ENCODE results near the gene ATP1B3. TPM values are rescaled to one million over a fixed set of nuclear protein-coding genes. Genes with fewer than 3 reads are reported as not detected.

Gene ATP1B3
- polyA plus RNA-seq, 1 of the 3 experiments (the other 2 are of a cell fraction) = 86.3 TPM

GRCh38 chr3:141949972-141950371, 73.5 kb downstream of the ATP1B3 start:
- no peak overlapping the region for H3K9ac ChIP-seq
- CTCF ChIA-PET = no interaction called here
- no peak for DNase-seq
- H3K36me3 ChIP-seq (replicated peaks in 1 of 2; ENCODE audit: control insufficient read depth in 1 of 2, insufficient read depth in 2 of 2, low read length in 1 of 2) = peaks cover 0 to 10% of the 10 kb centered on the region in 2 experiments
- no peak overlapping the region for H2AFZ ChIP-seq (ENCODE audit: low read depth)
- no peaks in the 10 kb centered on the region for H3K79me2 ChIP-seq (ENCODE audit: insufficient read depth)
- H3K4me3 ChIP-seq (ENCODE audit: low read depth in 2 of 2, low read length in 1 of 2) = no peak overlapping the region
- TF ChIP-seq TAF1 (IDR thresholded peaks at IDR 0.05; ENCODE audit: borderline replicate concordance, low read depth, low read length) (no peak), RXRA (IDR thresholded peaks at IDR 0.05; ENCODE audit: borderline replicate concordance, low read depth) (no peak), NRF1 (IDR thresholded peaks at IDR 0.05; ENCODE audit: low read depth, low read length) (no peak)
- WGBS (ENCODE audit: low lambda C conversion rate) = 87% methylated on average over 4 of the region's 6 CpGs
- no peaks in the 10 kb centered on the region for H3K27me3 ChIP-seq (ENCODE audit: insufficient read depth)
- no peaks in the 10 kb centered on the region for H3K9me3 ChIP-seq
- no peak overlapping the region for H3K27ac ChIP-seq (ENCODE audit: low read depth in 2 of 2, low read length in 1 of 2)
- no peaks in the 10 kb centered on the region for H4K20me1 ChIP-seq (ENCODE audit: insufficient read depth)
- no peaks in the 10 kb centered on the region for H3K9me2 ChIP-seq
- no peak overlapping the region for H3K4me2 ChIP-seq
- H3K4me1 ChIP-seq (ENCODE audit: control insufficient read depth in 1 of 2, insufficient read depth in 2 of 2, low read depth in 1 of 2, low read length in 1 of 2) = no peaks in the 10 kb centered on the region; a peak in 1 of 4 replicates
- POLR2A ChIA-PET = no interaction called here
- no peaks in the 10 kb centered on the region for H3F3A ChIP-seq (replicated peaks; ENCODE audit: insufficient read depth)

- CTCF ChIA-PET = interaction anchor here (1.0 kb wide), 1 partner anchor 32 kb away, joined by 3 read pairs; no protein-coding TSS in a partner anchor
- POLR2A ChIA-PET = no interaction called here
These were observed 74.4 kb downstream of the ATP1B3 start for GRCh38 chr3:141950572-141951493.

More at GRCh38 chr3:141950572-141951493, 74.4 kb downstream of the ATP1B3 start:
- WGBS (ENCODE audit: low lambda C conversion rate) = 87% methylated on average over 3 of the region's 4 CpGs
- H3K36me3 ChIP-seq (replicated peaks in 1 of 2; ENCODE audit: control insufficient read depth in 1 of 2, insufficient read depth in 2 of 2, low read length in 1 of 2) = peaks cover 0 to 10% of the 10 kb centered on the region in 2 experiments
- TF ChIP-seq FOXJ3 (CRISPR knock-in tag; IDR thresholded peaks at IDR 0.05) (no peak), USF1 (IDR thresholded peaks at IDR 0.05; ENCODE audit: borderline replicate concordance, low read depth) (no peak), FOXM1 (IDR thresholded peaks at IDR 0.05; ENCODE audit: low read depth) (no peak), FOSL2 (IDR thresholded peaks at IDR 0.05; ENCODE audit: borderline replicate concordance, low read depth) (no peak), ELF1 (IDR thresholded peaks at IDR 0.05) (no peak), TEAD4 (IDR thresholded peaks at IDR 0.05; ENCODE audit: borderline replicate concordance, insufficient read depth) (no peak), GABPA (IDR thresholded peaks at IDR 0.05; ENCODE audit: low read depth) (no peak), TCF12 (IDR thresholded peaks at IDR 0.05) (no peak), NRF1 (IDR thresholded peaks at IDR 0.05; ENCODE audit: low read depth, low read length) (no peak), IRF3 (IDR thresholded peaks at IDR 0.05; ENCODE audit: low read depth, low read length) (no peak), MEF2A (IDR thresholded peaks at IDR 0.05; ENCODE audit: borderline replicate concordance, low read depth) (no peak), CHD2 (IDR thresholded peaks at IDR 0.05; ENCODE audit: low read length, partially characterized antibody) (no peak), YY1 (IDR thresholded peaks at IDR 0.05; ENCODE audit: low read depth) (no peak), REST (IDR thresholded peaks at IDR 0.05; ENCODE audit: low read depth, low read length) (no peak), MAX (IDR thresholded peaks at IDR 0.05; ENCODE audit: low read depth) (no peak)
- H3K79me2 ChIP-seq (ENCODE audit: insufficient read depth) = no peaks in the 10 kb centered on the region
- no peak for DNase-seq
- no peaks in the 10 kb centered on the region for H4K20me1 ChIP-seq (ENCODE audit: insufficient read depth)
- no peaks in the 10 kb centered on the region for H3K9me2 ChIP-seq
- no peaks in the 10 kb centered on the region for H3K27me3 ChIP-seq (ENCODE audit: insufficient read depth)
- no peak overlapping the region for H3K4me3 ChIP-seq (ENCODE audit: low read depth in 2 of 2, low read length in 1 of 2)
- H3K9me3 ChIP-seq = no peaks in the 10 kb centered on the region
- no peaks in the 10 kb centered on the region; a peak in 1 of 4 replicates for H3K4me1 ChIP-seq (ENCODE audit: control insufficient read depth in 1 of 2, insufficient read depth in 2 of 2, low read depth in 1 of 2, low read length in 1 of 2)
- no peak overlapping the region for H3K27ac ChIP-seq (ENCODE audit: low read depth in 2 of 2, low read length in 1 of 2)
- H3K4me2 ChIP-seq = no peak overlapping the region
- no peak overlapping the region for H2AFZ ChIP-seq (ENCODE audit: low read depth)
- no peaks in the 10 kb centered on the region for H3F3A ChIP-seq (replicated peaks; ENCODE audit: insufficient read depth)
- no peak overlapping the region for H3K9ac ChIP-seq

Measured in SK-N-SH (cell line).